Islet precursor cell (in vitro differentiated cells): ENCODE results near the gene POMGNT1.
A peak's percentile ranks its signal among the peaks of the same experiment; 100 is the strongest.
"Not testable (repeated sequence)": the region's sequence is repeated elsewhere in the genome, so short reads cannot be mapped to it uniquely, and the experiment has no call there.

Experiments
- DNase-seq: peaks from one replicate; pipeline ENCODE4 v3.0.0-alpha.2; 2018

Gene POMGNT1

GRCh38 chr1:46197964-46198811, at the start of gene POMGNT1:
TSS of gene POMGNT1 (minus strand) at chr1:46198434. CDS start at chr1:46197821, 613 bp downstream.
- DNase-seq, result peak; percentile 89

GRCh38 chr1:46247436-46248121, 49.3 kb upstream of the POMGNT1 start, which contains the start of gene RAD54L:
TSS of gene RAD54L (plus strand) at chr1:46247763. CDS start at chr1:46248406, 643 bp downstream.
- DNase-seq, result peak; percentile 100

GRCh38 chr1:46246548-46247435, 48.6 kb upstream of the POMGNT1 start:
- DNase-seq, result no peak

GRCh38 chr1:46246136-46246535, 47.9 kb upstream of the POMGNT1 start:
- not testable (repeated sequence) for DNase-seq

GRCh38 chr1:46244656-46245371, 46.6 kb upstream of the POMGNT1 start:
- DNase-seq, result no peak

GRCh38 chr1:46243831-46244230, 45.6 kb upstream of the POMGNT1 start:
- DNase-seq, result not testable (repeated sequence)

GRCh38 chr1:46242918-46243317, 44.7 kb upstream of the POMGNT1 start:
- DNase-seq, result no peak

GRCh38 chr1:46241733-46242132, 43.5 kb upstream of the POMGNT1 start:
- DNase-seq, result not testable (repeated sequence)

- not testable (repeated sequence) for DNase-seq
Observed at GRCh38 chr1:46238865-46239264, 40.6 kb upstream of the POMGNT1 start.

GRCh38 chr1:46236882-46237281, 38.6 kb upstream of the POMGNT1 start:
- DNase-seq, result no peak

GRCh38 chr1:46231231-46231630, 33.0 kb upstream of the POMGNT1 start:
- DNase-seq, result not testable (repeated sequence)

- no peak for DNase-seq
Observed at GRCh38 chr1:46224966-46225365, 26.7 kb upstream of the POMGNT1 start.

- DNase-seq, result peak; percentile 87
Observed at GRCh38 chr1:46223472-46223943, 25.3 kb upstream of the POMGNT1 start.

GRCh38 chr1:46223055-46223454, 24.8 kb upstream of the POMGNT1 start:
- DNase-seq, result not testable (repeated sequence)

- DNase-seq, result peak; percentile 84
Observed at GRCh38 chr1:46221749-46222148, 23.5 kb upstream of the POMGNT1 start.

GRCh38 chr1:46220808-46221207, 22.6 kb upstream of the POMGNT1 start:
- DNase-seq, result no peak

GRCh38 chr1:46219551-46220520, 21.6 kb upstream of the POMGNT1 start:
- no peak for DNase-seq

- no peak for DNase-seq
Observed at GRCh38 chr1:46218443-46218842, 20.2 kb upstream of the POMGNT1 start.

GRCh38 chr1:46215504-46215903, 17.3 kb upstream of the POMGNT1 start:
- DNase-seq, result no peak

GRCh38 chr1:46211051-46211450, 12.8 kb upstream of the POMGNT1 start:
- peak; percentile 84 for DNase-seq

GRCh38 chr1:46210561-46210960, 12.3 kb upstream of the POMGNT1 start:
- DNase-seq, result no peak
